HTERT RPE-1 (cell line): ENCODE measurements around the gene DZIP1.

Experiments used
- in situ Hi-C: fragments of 300-500 bp; cut with MboI; formaldehyde crosslinking; loops from 4 replicates; pipeline ENCODE4 v1.14.3; 2020; ENCODE audit warnings: low sequenced_read_pairs

The DZIP1 gene

GRCh38 chr13:95552208-95552538 lies 92.3 kb downstream of the DZIP1 start:
- in situ Hi-C loops: no loop called here

DNA sequence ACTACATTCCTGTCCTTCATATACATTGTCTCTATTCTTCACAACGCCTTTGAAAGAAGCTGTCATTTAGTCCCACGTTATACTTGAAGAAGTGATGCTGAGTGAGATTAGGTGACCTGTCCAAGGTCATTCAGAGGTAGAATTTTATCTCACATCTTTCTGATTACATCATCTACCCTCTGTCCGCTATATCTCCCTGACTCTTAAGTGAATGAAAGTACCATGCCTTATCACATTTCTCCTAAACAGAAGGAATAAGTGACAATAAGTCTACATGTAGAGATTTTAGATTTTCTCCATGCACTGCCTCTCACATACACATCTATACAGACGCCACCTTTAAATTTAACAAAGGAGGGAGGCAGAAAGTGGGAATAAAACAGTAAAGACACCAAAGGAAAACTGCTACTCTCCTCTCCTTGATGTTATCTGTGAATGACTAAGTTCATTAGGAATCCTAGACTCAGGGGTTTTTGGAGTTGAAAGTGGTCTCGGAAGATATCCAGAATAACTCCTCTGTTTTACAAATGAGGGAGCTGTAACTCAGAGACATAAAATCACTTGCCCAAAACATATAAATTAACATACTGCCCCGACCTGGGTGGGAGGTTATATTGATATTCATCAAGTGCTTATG lies 96.9 kb downstream of the DZIP1 start:
- in situ Hi-C loops: no loop called here

DNA sequence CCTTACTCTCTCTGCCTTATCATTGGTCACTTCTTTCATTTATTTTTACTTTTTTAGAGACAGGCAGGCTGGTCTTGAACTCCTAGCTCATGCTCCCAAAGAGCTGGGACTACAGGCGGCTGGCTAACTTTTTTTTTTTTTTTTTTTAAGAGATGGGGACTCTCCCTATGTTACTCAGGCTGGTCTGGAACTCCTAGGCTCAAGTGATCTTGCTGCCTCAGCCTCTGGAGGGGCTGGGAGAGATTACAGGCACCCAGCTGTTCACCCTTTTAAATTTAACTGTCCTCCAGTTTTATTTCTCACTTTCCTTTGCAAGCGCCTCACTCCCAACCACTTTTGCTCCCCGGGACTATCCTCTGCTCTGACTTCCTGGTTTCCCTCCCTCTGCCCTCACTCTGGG lies 97.6 kb downstream of the DZIP1 start:
- in situ Hi-C loops: no loop called here

- in situ Hi-C loops: no loop called here
Measured at GRCh38 chr13:95544293-95544692, 100.2 kb downstream of the DZIP1 start.

DNA sequence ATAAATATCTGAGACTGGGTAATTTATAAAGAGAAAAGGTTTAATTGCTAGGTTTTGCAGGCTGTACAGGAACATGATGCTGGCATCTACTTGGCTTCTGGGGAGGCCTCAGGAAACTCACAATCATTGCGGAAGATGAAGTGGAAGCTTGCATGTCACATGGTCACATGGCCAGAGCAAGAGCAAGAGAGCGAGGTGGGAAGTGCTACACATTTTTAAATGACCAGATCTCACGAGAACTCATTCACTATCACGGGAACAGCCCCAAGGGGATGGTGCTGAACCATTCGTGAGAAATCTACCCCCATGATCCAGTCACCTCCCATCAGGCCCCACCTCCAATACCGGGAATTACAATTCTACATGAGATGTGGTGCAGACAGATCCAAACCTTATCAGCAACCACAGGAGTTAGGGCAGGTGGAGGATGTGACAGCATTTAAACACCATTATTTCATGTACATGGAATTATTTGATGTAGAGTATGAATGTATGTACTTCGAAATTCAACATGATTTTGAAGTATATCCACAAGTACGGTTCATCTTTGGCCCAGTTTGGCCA lies 102.5 kb downstream of the DZIP1 start:
- in situ Hi-C loops: no loop called here

DNA sequence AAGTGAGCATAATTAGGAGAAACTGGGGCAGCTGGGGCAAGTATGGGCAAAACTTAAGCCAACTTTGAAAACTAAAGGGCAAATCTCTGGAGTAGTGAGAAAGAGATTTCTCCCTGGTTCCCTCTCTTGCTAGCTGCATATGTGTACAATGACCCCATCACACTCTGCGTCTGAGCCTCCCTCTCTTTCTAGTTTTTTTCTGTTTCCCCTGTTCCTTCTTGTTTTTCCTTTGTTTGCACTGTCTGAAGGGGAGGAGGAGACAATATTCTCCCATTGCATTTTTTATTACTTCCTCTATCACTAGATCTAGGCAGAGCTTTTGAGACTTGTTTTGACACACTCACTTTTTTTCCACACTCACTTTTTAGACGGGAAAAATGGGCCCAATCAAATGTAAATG lies 103.2 kb downstream of the DZIP1 start:
- in situ Hi-C loops: no loop called here

GRCh38 chr13:95540888-95541287 lies 103.6 kb downstream of the DZIP1 start:
- in situ Hi-C loops: no loop called here

DNA sequence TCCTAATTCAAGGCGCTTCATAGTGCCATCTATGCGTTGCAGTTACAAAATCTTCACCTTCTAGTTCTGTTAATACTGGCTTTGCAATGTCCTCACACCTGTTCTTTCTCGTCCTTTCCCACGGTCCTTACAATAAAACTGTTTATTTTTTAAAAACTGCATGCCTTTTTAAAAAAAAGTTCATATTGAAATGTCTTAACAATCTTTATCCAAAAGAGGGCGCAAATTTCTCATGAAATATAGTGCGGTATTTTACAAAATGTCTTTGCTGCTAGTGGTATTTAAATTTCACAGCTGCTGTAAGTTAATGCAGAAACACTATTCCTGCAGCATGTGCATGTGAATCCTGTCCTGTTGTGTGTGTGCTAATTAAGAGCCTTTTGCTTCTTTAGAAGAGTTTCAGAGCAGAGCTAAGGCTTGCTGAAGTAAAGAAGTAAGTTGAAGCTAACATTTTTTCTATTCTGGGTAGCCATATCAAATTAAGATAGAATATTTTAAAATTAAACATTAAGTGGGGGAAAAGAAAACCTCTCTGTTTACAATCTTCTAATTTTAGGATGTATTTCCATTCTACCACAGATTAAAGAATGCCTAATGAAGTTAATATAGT lies 107.8 kb downstream of the DZIP1 start:
- in situ Hi-C loops: no loop called here

- in situ Hi-C loops: no loop called here
Measured at GRCh38 chr13:95535243-95535642, 109.3 kb downstream of the DZIP1 start.

- in situ Hi-C loops: no loop called here
Measured at GRCh38 chr13:95533545-95534160, 110.9 kb downstream of the DZIP1 start.

DNA sequence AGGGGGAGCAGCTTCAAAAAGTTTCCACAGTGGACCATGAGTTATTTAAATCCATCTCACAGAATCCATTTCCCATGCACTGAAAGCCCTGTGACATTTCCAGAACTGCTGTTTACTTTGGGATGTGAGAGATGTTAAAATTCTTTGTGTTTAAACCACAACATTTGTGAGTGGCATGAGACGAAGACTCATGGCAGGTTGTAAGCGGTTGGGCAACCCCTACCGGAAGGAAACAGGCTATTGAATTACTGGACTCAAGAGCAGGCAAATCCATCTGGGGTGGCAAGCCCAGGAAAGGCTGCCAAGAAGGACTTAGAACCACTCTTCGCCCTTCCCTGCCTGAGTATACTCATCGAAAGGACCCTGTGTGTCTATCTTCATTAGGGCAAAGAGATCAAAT lies 114.3 kb downstream of the DZIP1 start:
- in situ Hi-C loops: no loop called here
